Keratinocyte (primary cell): ENCODE data around the gene GRK7. TPM values are rescaled to one million over a fixed set of nuclear protein-coding genes. Genes with fewer than 3 reads are reported as not detected.
"Not testable (repeated sequence)": the region's sequence is repeated elsewhere in the genome, so short reads cannot be mapped to it uniquely, and the experiment has no call there.

ENCODE experiments used
- DNase-seq: peaks from one replicate; pipeline ENCODE4 v3.0.0-alpha.2; 2011; ENCODE audit warnings: low read depth, missing footprints, low spot score
- FAIRE-seq: peaks from 2 replicates; lab custom pipeline; 2011; peaks lifted over from hg19 to GRCh38; lab: Jason Lieb, UNC
- H2AFZ ChIP-seq: 2 replicates; pipeline ENCODE4 v1.6.0; 2012; ENCODE audit warnings: low read length, control low read depth, inconsistent platforms; ENCODE audit not compliant: control insufficient read depth
- H3K27ac ChIP-seq: 2 replicates; pipeline ENCODE4 v1.5.1; 2011; ENCODE audit warnings: low read length; ENCODE audit not compliant: control insufficient read depth, insufficient read depth
- H3K27me3 ChIP-seq: 3 replicates; pipeline ENCODE4 v1.6.0; 2011; ENCODE audit warnings: low read length; ENCODE audit not compliant: control insufficient read depth, insufficient read depth; ENCODE audit errors: extremely low read depth
- H3K36me3 ChIP-seq, 2 experiments: 2 replicates in 1 of 2; 3 replicates in 1 of 2; pipeline ENCODE4 v1.5.1; 2011; ENCODE audit warnings: low read length in 2 of 2, mild to moderate bottlenecking in 1 of 2; ENCODE audit not compliant: control insufficient read depth in 2 of 2, insufficient read depth in 2 of 2; ENCODE audit errors: extremely low read depth in 1 of 2
- H3K4me1 ChIP-seq: 3 replicates; pipeline ENCODE4 v1.5.1; 2011; ENCODE audit warnings: low read length; ENCODE audit not compliant: control insufficient read depth, insufficient read depth; ENCODE audit errors: extremely low read depth
- H3K4me2 ChIP-seq: 3 replicates; pipeline ENCODE4 v1.6.0; 2011; ENCODE audit warnings: low read depth, low read length; ENCODE audit not compliant: control insufficient read depth, insufficient read depth; ENCODE audit errors: extremely low read depth
- H3K4me3 ChIP-seq, 3 experiments: fragments of 200-600 bp in 1 of 3; sonication (generic) in 1 of 3; 2 replicates in 2 of 3; 3 replicates in 1 of 3; pipeline ENCODE4 v1.5.1; 2011 to 2016; ENCODE audit warnings: low read length in 3 of 3, mild to moderate bottlenecking in 3 of 3, control low read depth in 2 of 3, inconsistent platforms in 1 of 3, low read depth in 1 of 3, mixed read lengths in 1 of 3, mixed run types in 1 of 3, moderate library complexity in 1 of 3; ENCODE audit not compliant: control insufficient read depth in 2 of 3, insufficient read depth in 2 of 3; ENCODE audit errors: extremely low read depth in 1 of 3
- H3K79me2 ChIP-seq: 2 replicates; pipeline ENCODE4 v1.6.0; 2012; ENCODE audit warnings: low read length; ENCODE audit not compliant: control insufficient read depth, insufficient read depth
- H3K9ac ChIP-seq: 3 replicates; pipeline ENCODE4 v1.6.0; 2011; ENCODE audit warnings: low read length; ENCODE audit not compliant: control insufficient read depth, insufficient read depth; ENCODE audit errors: extremely low read depth
- H3K9me1 ChIP-seq: 3 replicates; pipeline ENCODE4 v1.6.0; 2011; ENCODE audit warnings: low read length; ENCODE audit not compliant: control insufficient read depth, insufficient read depth; ENCODE audit errors: extremely low read depth
- H3K9me3 ChIP-seq: 2 replicates; pipeline ENCODE4 v1.5.1; 2012; ENCODE audit warnings: low read depth, low read length; ENCODE audit not compliant: control insufficient read depth
- H4K20me1 ChIP-seq: 3 replicates; pipeline ENCODE4 v1.6.0; 2011; ENCODE audit warnings: low read length; ENCODE audit not compliant: control insufficient read depth, insufficient read depth; ENCODE audit errors: extremely low read depth
- CTCF ChIP-seq, 3 experiments: IDR thresholded peaks in 1 of 3; conservative IDR thresholded peaks in 1 of 3; optimal IDR thresholded peaks in 1 of 3; 2 replicates in 2 of 3; 3 replicates in 1 of 3; pipeline versions ENCODE3 to v1.5.1; 2011; ENCODE audit warnings: low read length in 3 of 3, mild to moderate bottlenecking in 3 of 3, moderate library complexity in 2 of 3, control low read depth in 1 of 3, inconsistent platforms in 1 of 3; ENCODE audit not compliant: insufficient read depth in 2 of 3; ENCODE audit errors: extremely low read depth in 1 of 3
- EZH2 ChIP-seq: IDR thresholded peaks from one replicate; pipeline ENCODE4 v1.6.1; 2012; ENCODE audit warnings: inconsistent platforms, mild to moderate bottlenecking, low read length, moderate library complexity
- dilution Hi-C: fragments of 300-500 bp; cut with MboI; formaldehyde crosslinking; loops from one replicate; pipeline ENCODE4 v1.7.0; 2020; ENCODE audit warnings: low sequenced_read_pairs; ENCODE audit not compliant: extremely low pct_ligation_motif_present
- polyA plus RNA-seq, 5 experiments: library from polyadenylated mRNA; depleted of rRNA in 3 of 5; stranded (reverse) in 3 of 5; stranded (forward) in 1 of 5; unstranded in 1 of 5; fragments of >200 nt; gene quantifications; 1 replicate in 1 of 5; 2 replicates in 3 of 5; 3 replicates in 1 of 5; pipeline versions ENCODE4 v1.2.1 to v1.2.3, GENCODE V29; 2011 to 2012; ENCODE audit warnings: missing spikeins in 2 of 5, low read depth in 1 of 5, low replicate concordance in 1 of 5

Gene GRK7
- polyA plus RNA-seq, 1 donor (not counting 4 experiments of a cell fraction or from before 2014, with no cell fraction given) = not detected

DNA sequence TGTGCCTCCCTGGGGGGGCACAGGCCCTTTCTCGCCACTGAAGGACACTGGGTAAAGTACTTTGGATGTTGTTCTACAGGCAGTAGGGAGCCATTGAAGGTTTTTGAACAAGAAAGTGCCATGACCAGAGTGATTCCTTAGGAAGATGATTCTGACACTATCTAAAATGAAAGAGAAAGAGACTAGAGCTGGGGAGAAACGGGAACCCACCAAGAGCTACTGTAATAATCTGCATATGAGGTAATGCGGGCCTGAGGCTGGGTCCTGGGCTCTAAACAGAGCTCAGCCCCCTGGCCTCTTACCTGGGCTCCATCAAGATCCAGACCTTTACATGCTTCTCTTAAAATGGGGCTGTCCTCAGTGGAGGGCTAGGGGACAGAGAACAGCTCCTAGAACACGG, 24.9 kb downstream of the GRK7 start:
- FAIRE-seq = no peak
- H3K36me3 ChIP-seq = no peaks in the 10 kb centered on the region
- no peak overlapping the region for H3K27ac ChIP-seq
- H3K4me3 ChIP-seq = no peak overlapping the region
- no peak overlapping the region for H2AFZ ChIP-seq
- no peak overlapping the region for H3K4me2 ChIP-seq
- H3K9ac ChIP-seq = no peak overlapping the region
- H4K20me1 ChIP-seq = no peaks in the 10 kb centered on the region
- no peaks in the 10 kb centered on the region for H3K27me3 ChIP-seq
- no peaks in the 10 kb centered on the region for H3K4me1 ChIP-seq
- TF ChIP-seq EZH2 (no peak), CTCF (optimal IDR thresholded peaks at IDR 0.05 in 1 of 3, IDR thresholded peaks at IDR 0.05 in 1 of 3, conservative IDR thresholded peaks at IDR 0.05 in 1 of 3; ENCODE audit: extremely low read depth in 1 of 3, insufficient read depth in 2 of 3, low read length in 3 of 3) (no peak)
- H3K79me2 ChIP-seq = no peaks in the 10 kb centered on the region
- H3K9me1 ChIP-seq = no peaks in the 10 kb centered on the region
- no peaks in the 10 kb centered on the region for H3K9me3 ChIP-seq
- DNase-seq = no peak
- dilution Hi-C loops = no loop called here

DNA sequence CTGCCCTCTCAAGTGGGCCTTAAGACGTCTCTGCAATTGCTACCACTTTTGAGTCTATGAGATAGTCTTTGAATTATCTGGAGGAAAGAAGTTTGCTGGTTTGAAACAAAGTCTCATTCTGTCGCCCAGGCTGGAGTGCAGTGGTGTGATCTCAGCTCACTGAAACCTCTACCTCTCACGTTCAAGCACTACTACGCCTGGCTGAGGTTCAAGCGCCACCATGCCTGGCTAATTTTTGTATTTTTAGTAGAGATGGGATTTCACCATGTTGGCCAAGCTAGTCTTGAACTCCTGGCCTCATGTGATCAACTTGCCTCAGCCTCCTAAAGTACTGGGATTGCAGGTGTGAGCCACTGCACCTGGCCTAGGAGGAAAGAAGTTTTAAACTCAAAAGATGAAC, 25.5 kb downstream of the GRK7 start:
- H3K4me3 ChIP-seq, H2AFZ ChIP-seq, H3K27me3 ChIP-seq, H3K79me2 ChIP-seq, H3K9me1 ChIP-seq, FAIRE-seq, H4K20me1 ChIP-seq, DNase-seq, H3K4me1 ChIP-seq, H3K27ac ChIP-seq, H3K36me3 ChIP-seq, dilution Hi-C loops, H3K9me3 ChIP-seq, H3K9ac ChIP-seq, H3K4me2 ChIP-seq: not testable (repeated sequence)

- no peak for DNase-seq
- no peak overlapping the region for H3K9ac ChIP-seq
- no peak overlapping the region for H2AFZ ChIP-seq
- H3K4me1 ChIP-seq = no peaks in the 10 kb centered on the region
- H3K9me3 ChIP-seq = no peaks in the 10 kb centered on the region
- TF ChIP-seq EZH2 (no peak), CTCF (optimal IDR thresholded peaks at IDR 0.05 in 1 of 3, IDR thresholded peaks at IDR 0.05 in 1 of 3, conservative IDR thresholded peaks at IDR 0.05 in 1 of 3; ENCODE audit: extremely low read depth in 1 of 3, insufficient read depth in 2 of 3, low read length in 3 of 3) (no peak)
- H4K20me1 ChIP-seq = no peaks in the 10 kb centered on the region
- no peaks in the 10 kb centered on the region for H3K9me1 ChIP-seq
- no peak overlapping the region for H3K4me3 ChIP-seq
- no peak overlapping the region for H3K4me2 ChIP-seq
- no peaks in the 10 kb centered on the region for H3K36me3 ChIP-seq
- no peak for FAIRE-seq
- dilution Hi-C loops = no loop called here
- no peaks in the 10 kb centered on the region for H3K27me3 ChIP-seq
- H3K79me2 ChIP-seq = no peaks in the 10 kb centered on the region
- H3K27ac ChIP-seq = no peak overlapping the region
Observed at GRCh38 chr3:141789281-141789680, 26.1 kb downstream of the GRK7 start.
